IMR-90 (cell line): Measurements from ENCODE around the gene PTPRF. TPM values are rescaled to one million over a fixed set of nuclear protein-coding genes. Genes with fewer than 3 reads are reported as not detected.

Source experiments
- ATAC-seq: fragments of 200-7000 bp; cut with Tn5 transposase; 2 replicates; pipeline ENCODE4 v1.9.1; 2020; ENCODE audit warnings: low read depth, mild to moderate bottlenecking, moderate library complexity
- Bru-seq: library from RNA; stranded (reverse); fragments of 400-500 nt; gene quantifications from one replicate; lab custom pipeline; 2021; lab: Mats Ljungman, UMichigan
- BruChase-seq, 2 experiments: library from RNA; stranded (reverse); fragments of 400-500 nt; gene quantifications; one replicate each; lab custom pipeline; 2021; lab: Mats Ljungman, UMichigan
- BruUV-seq: library from RNA; stranded (reverse); fragments of 400-500 nt; replicated peaks from 2 replicates; lab custom pipeline; 2021; lab: Mats Ljungman, UMichigan
- CTCF ChIA-PET: fragments of 300-600 bp; formaldehyde crosslinking; extraction: SDS; loops from one replicate; lab custom pipeline; 2021; ENCODE audit warnings: antibody characterized with exemption; lab: Yijun Ruan, JAX
- POLR2A ChIA-PET: fragments of 300-600 bp; sonication (Branson Sonifier 250); formaldehyde crosslinking; loops from one replicate; lab custom pipeline; 2022; ENCODE audit warnings: antibody characterized with exemption; ENCODE audit not compliant: unreplicated experiment; lab: Charles Lee
- DNase-seq: peaks from one replicate; pipeline ENCODE4 v3.0.0; 2013
- H2AFZ ChIP-seq: replicated peaks from 2 replicates; pipeline ENCODE3; 2013; ENCODE audit warnings: low read length, mild to moderate bottlenecking; ENCODE audit not compliant: poor library complexity
- H2AK5ac ChIP-seq: 2 replicates; pipeline ENCODE4 v1.6.1; 2013; ENCODE audit warnings: low read depth, low read length, inconsistent platforms
- H2AK9ac ChIP-seq: replicated peaks from 2 replicates; pipeline ENCODE3; 2013; ENCODE audit warnings: mild to moderate bottlenecking, low read depth, low read length, moderate library complexity; ENCODE audit not compliant: poor library complexity
- H2BK120ac ChIP-seq: 2 replicates; pipeline ENCODE4 v1.6.1; 2013; ENCODE audit warnings: low read depth, low read length, inconsistent platforms
- H2BK15ac ChIP-seq: 3 replicates; pipeline ENCODE4 v1.6.1; 2013; ENCODE audit warnings: low read depth, low read length, inconsistent platforms
- H2BK20ac ChIP-seq: 2 replicates; pipeline ENCODE4 v1.6.1; 2013; ENCODE audit warnings: low read depth, mild to moderate bottlenecking, inconsistent platforms, low read length, moderate library complexity
- H2BK5ac ChIP-seq: 2 replicates; pipeline ENCODE4 v1.6.1; 2013; ENCODE audit warnings: mild to moderate bottlenecking, low read depth, low read length, inconsistent platforms; ENCODE audit not compliant: poor library complexity, severe bottlenecking
- H3K14ac ChIP-seq: replicated peaks from 2 replicates; pipeline ENCODE4 v1.6.1; 2013; ENCODE audit warnings: low read depth, low read length, inconsistent platforms
- H3K18ac ChIP-seq: 2 replicates; pipeline ENCODE4 v1.6.1; 2013; ENCODE audit warnings: low read depth, low read length, control low read depth
- H3K23ac ChIP-seq: 2 replicates; pipeline ENCODE4 v1.6.1; 2013; ENCODE audit warnings: low read depth, low read length, inconsistent platforms
- H3K27ac ChIP-seq: 2 replicates; pipeline ENCODE4 v1.5.1; 2013; ENCODE audit warnings: mild to moderate bottlenecking, control low read depth, low read length; ENCODE audit not compliant: insufficient read depth
- H3K27me3 ChIP-seq: 2 replicates; pipeline ENCODE4 v1.6.1; 2013; ENCODE audit warnings: low read length; ENCODE audit not compliant: control insufficient read depth, insufficient read depth
- H3K36me3 ChIP-seq: 2 replicates; pipeline ENCODE4 v1.6.1; 2013; ENCODE audit warnings: low read length, mixed read lengths; ENCODE audit not compliant: control insufficient read depth, insufficient read depth
- H3K4ac ChIP-seq: 2 replicates; pipeline ENCODE4 v1.6.1; 2013; ENCODE audit warnings: low read depth, low read length, inconsistent platforms
- H3K4me1 ChIP-seq: 2 replicates; pipeline ENCODE4 v1.6.1; 2013; ENCODE audit warnings: low read length, mixed read lengths; ENCODE audit not compliant: control insufficient read depth, insufficient read depth
- H3K4me2 ChIP-seq: 2 replicates; pipeline ENCODE4 v1.6.1; 2013; ENCODE audit warnings: low read depth, mild to moderate bottlenecking, control low read depth, low read length, moderate library complexity
- H3K4me3 ChIP-seq: 2 replicates; pipeline ENCODE4 v1.5.1; 2013; ENCODE audit warnings: low read depth, mild to moderate bottlenecking, control low read depth, low read length, moderate library complexity; ENCODE audit not compliant: insufficient read depth
- H3K56ac ChIP-seq: 2 replicates; pipeline ENCODE4 v1.6.1; 2013; ENCODE audit warnings: low read length, inconsistent platforms; ENCODE audit not compliant: insufficient read depth; ENCODE audit errors: extremely low read depth
- H3K79me1 ChIP-seq, 2 experiments: 2 replicates each; pipeline ENCODE4 v1.6.1; 2013; ENCODE audit warnings: low read length in 2 of 2, inconsistent platforms in 1 of 2, low read depth in 1 of 2
- H3K9ac ChIP-seq: 2 replicates; pipeline ENCODE4 v1.6.1; 2013; ENCODE audit warnings: low read depth, low read length, control low read depth
- H3K9me1 ChIP-seq: 2 replicates; pipeline ENCODE4 v1.6.1; 2013; ENCODE audit warnings: low read length, inconsistent platforms; ENCODE audit not compliant: insufficient read depth
- H3K9me3 ChIP-seq: 2 replicates; pipeline ENCODE4 v1.6.1; 2013; ENCODE audit warnings: low read length; ENCODE audit not compliant: control insufficient read depth, insufficient read depth
- H4K20me1 ChIP-seq: 2 replicates; pipeline ENCODE4 v1.6.1; 2013; ENCODE audit warnings: low read length, inconsistent platforms; ENCODE audit not compliant: insufficient read depth
- H4K5ac ChIP-seq: 2 replicates; pipeline ENCODE4 v1.6.1; 2013; ENCODE audit warnings: mild to moderate bottlenecking, low read depth, low read length, control low read depth
- H4K8ac ChIP-seq, 2 experiments: 2 replicates each; pipeline ENCODE4 v1.6.1; 2013; ENCODE audit warnings: low read depth in 2 of 2, low read length in 2 of 2, control low read depth in 1 of 2, inconsistent platforms in 1 of 2
- H4K91ac ChIP-seq: 2 replicates; pipeline ENCODE4 v1.6.1; 2013; ENCODE audit warnings: low read depth, low read length, inconsistent platforms; ENCODE audit not compliant: insufficient read depth
- MAFK ChIP-seq: IDR thresholded peaks from 2 replicates; pipeline ENCODE4 v1.6.1; 2012; ENCODE audit warnings: low read depth, low read length, improper control_type of control experiment
- MAZ ChIP-seq: IDR thresholded peaks from 2 replicates; pipeline ENCODE4 v1.6.1; 2012; ENCODE audit warnings: low read depth, mild to moderate bottlenecking, low read length, improper control_type of control experiment, moderate library complexity, borderline replicate concordance
- RFX5 ChIP-seq: IDR thresholded peaks from 2 replicates; pipeline ENCODE4 v1.8.0; 2012; ENCODE audit warnings: low read depth, mild to moderate bottlenecking, low read length, moderate library complexity
- WGBS, 2 experiments: methylation state at CpG; one replicate each; pipeline versions ENCODE4 v1.1.5 to v1.1.7; 2013; ENCODE audit warnings: missing lambda C conversion rate in 2 of 2; ENCODE audit not compliant: insufficient read length in 1 of 2; ENCODE audit errors: extremely low coverage in 2 of 2; 5-methylcytosine and 5-hydroxymethylcytosine counted together
- dilution Hi-C: fragments of 300-500 bp; cut with HindIII; formaldehyde crosslinking; loops from one replicate; pipeline ENCODE4 v1.14.3; 2018; ENCODE audit warnings: low sequenced_read_pairs; ENCODE audit not compliant: unreplicated experiment
- in situ Hi-C: fragments of 300-500 bp; cut with MboI; formaldehyde crosslinking; loops from 3 replicates; pipeline ENCODE4 v1.14.3; 2019; ENCODE audit warnings: low sequenced_read_pairs, inconsistent platforms, mixed read lengths
- intact Hi-C: fragments of 100-400 bp; cut with micrococcal nuclease; formaldehyde crosslinking; loops from 2 replicates; pipeline ENCODE4 v1.10.0; 2022
- long read RNA-seq: library from polyadenylated mRNA; unstranded; transcript quantifications from one replicate; pipeline ENCODE4 v2.0.0, GENCODE V29; 2021; ENCODE audit not compliant: unreplicated experiment
- polyA plus RNA-seq, 3 experiments: library from polyadenylated mRNA; depleted of rRNA; stranded (reverse); fragments of >200 nt; gene quantifications; 2 replicates each; pipeline ENCODE4 v1.2.3, GENCODE V29; 2012; ENCODE audit warnings: low replicate concordance in 1 of 3
- total RNA-seq: library from RNA; depleted of rRNA; stranded (reverse); fragments of >200 nt; gene quantifications from 2 replicates; pipeline ENCODE4 v1.2.3, GENCODE V29; 2012; rRNA removed

Gene PTPRF
- total RNA-seq = 25.8 and 27.8 TPM in 2 replicates
- 92.3 and 103 TPM in 2 replicates for polyA plus RNA-seq (2012; rRNA removed)
- polyA plus RNA-seq (2012; cell fraction: cytosol; rRNA removed) = 46.4 and 102 TPM in 2 replicates
- 122 and 210 TPM in 2 replicates for polyA plus RNA-seq (2012; cell fraction: nucleus; rRNA removed; ENCODE audit: low replicate concordance)
- percentile 70 among the genes with signal in this experiment for Bru-seq, nascent RNA
- BruChase-seq, experiment 1, labeled RNA remaining after a 6-hour chase = percentile 71 among the genes with signal in this experiment
- percentile 74 among the genes with signal in this experiment for BruChase-seq, experiment 2, labeled RNA remaining after a 2-hour chase
- long read RNA-seq, full-length matches to known transcripts = 2 of 88 reads
- long read RNA-seq, partial matches to known transcripts = 81 of 88 reads
- long read RNA-seq, other reads (novel, unspliced or antisense) = 5 of 88 reads

DNA sequence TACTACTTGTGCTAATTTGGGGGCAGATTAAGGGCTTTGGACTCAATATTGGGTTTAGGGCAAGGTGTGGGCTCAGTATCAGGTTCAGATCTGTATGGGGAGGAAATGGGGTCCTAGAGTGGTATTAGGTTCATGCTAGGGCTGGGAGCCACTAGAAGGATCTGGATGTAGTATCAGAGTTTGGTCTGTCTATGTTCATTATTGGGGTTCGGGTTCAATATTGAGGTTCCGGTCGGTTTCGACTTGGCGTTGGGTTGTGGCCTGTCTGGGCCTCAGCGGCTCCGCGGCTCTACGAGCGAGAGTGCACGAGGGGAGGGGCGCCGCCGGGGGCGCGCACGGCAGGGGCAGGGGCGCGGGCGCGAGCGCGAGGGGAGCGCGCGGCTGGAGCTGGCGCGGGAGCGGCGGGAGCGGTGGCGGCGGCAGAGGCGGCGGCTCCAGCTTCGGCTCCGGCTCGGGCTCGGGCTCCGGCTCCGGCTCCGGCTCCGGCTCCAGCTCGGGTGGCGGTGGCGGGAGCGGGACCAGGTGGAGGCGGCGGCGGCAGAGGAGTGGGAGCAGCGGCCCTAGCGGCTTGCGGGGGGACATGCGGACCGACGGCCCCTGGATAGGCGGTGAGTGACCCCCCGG lies at the start of gene PTPRF:
Gene PTPRF, plus strand, starts transcription at position 401 of the 624 bp plus-strand sequence. CDS start 14,193 bp downstream, outside the sequence.
- Histone ChIP-seq H3K36me3 (0 out of 2 replicates have a peak, but pooled peaks cover 2% of the 10 kb centered on the region), H3K9me1 (peaks cover 25% of the 10 kb centered on the region), H3K56ac (peak within 1 kb of the TSS; percentile 66; the same call in 1 of the 2 replicates), H4K91ac (peak within 1 kb of the TSS; percentile 74; the same call in 1 of the 2 replicates), H4K8ac (peak within 1 kb of the TSS; percentile 86 to 98), H2BK5ac (peak within 1 kb of the TSS; percentile 52), H2AK5ac (peak within 1 kb of the TSS; percentile 43), H3K27ac (peak within 1 kb of the TSS; percentile 64), H2BK15ac (peak within 1 kb of the TSS; percentile 67; the same call in 2 of the 3 replicates), H2BK120ac (peak within 1 kb of the TSS; percentile 63), H3K18ac (peak within 1 kb of the TSS; percentile 91), H3K4me1 (peaks cover 8% of the 10 kb centered on the region), H4K20me1 (peaks cover 30% of the 10 kb centered on the region), H3K14ac (peak within 1 kb of the TSS; percentile 77), H3K79me1 (peaks cover 21 to 52% of the 10 kb centered on the region in 2 experiments), H3K27me3 (no peaks in the 10 kb centered on the region), H2AFZ (peak within 1 kb of the TSS; percentile 83), H3K9ac (peak within 1 kb of the TSS; percentile 95), H2AK9ac (peak within 1 kb of the TSS; percentile 95), H2BK20ac (peak within 1 kb of the TSS; percentile 75; the same call in 1 of the 2 replicates), H3K23ac (peak within 1 kb of the TSS; percentile 65; the same call in 1 of the 2 replicates), H3K4me3 (peak within 1 kb of the TSS; percentile 86), H3K4me2 (peak within 1 kb of the TSS; percentile 87), H3K4ac (peak within 1 kb of the TSS; percentile 74), H4K5ac (peak within 1 kb of the TSS; percentile 91), H3K9me3 (no peaks in the 10 kb centered on the region)
- DNase-seq (peak; percentile 48), ATAC-seq (peak; percentile 53)
- 0% methylated on average over 16 of the region's 58 CpGs; no CpG with 5 or more reads in 1 of the 2 experiments for WGBS, 2 experiments
- dilution Hi-C loops = no loop called here
- BruUV-seq = no TSS peak
- POLR2A ChIA-PET = no interaction called here
- CTCF ChIA-PET = interaction anchor here (1.6 kb wide), 1 partner anchor 404 kb away, joined by 4 read pairs; no protein-coding TSS in a partner anchor
- in situ Hi-C loops = loop anchor here (25.0 kb wide), 1 partner anchor 432 kb away; the partner anchor contains the start of genes ATP6V0B and DPH2
- intact Hi-C loops = loop anchor here (1.0 kb wide), 1 partner anchor 142 kb away; no protein-coding TSS in a partner anchor
- TF ChIP-seq RFX5 = no peak
- peak; percentile 78; the same call in 1 of the 2 replicates for TF ChIP-seq MAZ
- TF ChIP-seq MAFK = no peak
